ENCODE data around the gene TTC21A.

DNA sequence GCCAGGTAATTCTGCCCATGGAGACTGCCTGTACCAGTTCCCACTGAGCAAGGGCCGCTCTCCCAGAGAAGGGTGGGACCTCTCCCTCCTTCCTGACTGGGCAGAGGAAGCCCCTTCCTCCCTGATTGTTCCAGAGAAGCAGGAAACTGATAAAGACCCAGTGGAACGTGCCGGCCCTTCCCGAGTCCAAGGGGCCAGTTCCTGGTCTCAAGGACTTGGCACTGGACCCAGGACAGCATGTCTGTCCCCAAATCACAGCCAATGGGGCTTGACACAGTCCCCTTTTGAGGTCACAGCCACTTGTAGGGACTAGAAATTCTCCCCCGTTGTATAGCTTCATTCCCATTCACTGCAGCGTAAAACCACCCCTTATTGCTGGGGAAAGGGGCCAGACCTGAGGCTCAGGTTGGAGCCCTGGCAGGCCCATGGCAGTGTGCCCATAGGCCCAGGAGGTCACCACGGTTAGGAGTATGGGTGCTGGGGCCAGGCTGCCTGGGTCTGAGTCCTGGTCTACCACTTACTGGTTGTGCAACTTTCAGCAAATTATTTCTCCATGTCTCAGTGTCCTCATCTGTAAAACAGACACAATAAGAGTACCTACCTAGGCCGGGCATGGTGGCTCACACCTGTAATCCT is 27.8 kb downstream of the TTC21A start:
- TF ChIP-seq, protein P1, sequence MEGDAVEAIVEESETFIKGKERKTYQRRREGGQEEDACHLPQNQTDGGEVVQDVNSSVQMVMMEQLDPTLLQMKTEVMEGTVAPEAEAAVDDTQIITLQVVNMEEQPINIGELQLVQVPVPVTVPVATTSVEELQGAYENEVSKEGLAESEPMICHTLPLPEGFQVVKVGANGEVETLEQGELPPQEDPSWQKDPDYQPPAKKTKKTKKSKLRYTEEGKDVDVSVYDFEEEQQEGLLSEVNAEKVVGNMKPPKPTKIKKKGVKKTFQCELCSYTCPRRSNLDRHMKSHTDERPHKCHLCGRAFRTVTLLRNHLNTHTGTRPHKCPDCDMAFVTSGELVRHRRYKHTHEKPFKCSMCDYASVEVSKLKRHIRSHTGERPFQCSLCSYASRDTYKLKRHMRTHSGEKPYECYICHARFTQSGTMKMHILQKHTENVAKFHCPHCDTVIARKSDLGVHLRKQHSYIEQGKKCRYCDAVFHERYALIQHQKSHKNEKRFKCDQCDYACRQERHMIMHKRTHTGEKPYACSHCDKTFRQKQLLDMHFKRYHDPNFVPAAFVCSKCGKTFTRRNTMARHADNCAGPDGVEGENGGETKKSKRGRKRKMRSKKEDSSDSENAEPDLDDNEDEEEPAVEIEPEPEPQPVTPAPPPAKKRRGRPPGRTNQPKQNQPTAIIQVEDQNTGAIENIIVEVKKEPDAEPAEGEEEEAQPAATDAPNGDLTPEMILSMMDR (IDR thresholded peaks at IDR 0.05; ENCODE audit: insufficient read depth, low read length, poor library complexity, severe bottlenecking), result no peak
- TF ChIP-seq EZH2phosphoT487 (conservative IDR thresholded peaks at IDR 0.05; ENCODE audit: low read length), result no peak
